Activated T-helper 1 cell treated with anti-CD3 and anti-CD28 coated beads, Interleukin-12 subunit alpha, Interleukin-12 subunit beta, Interleukin-2, Interleukin-4 antibody, amounts not matched to agents 30 ng/mL and 10 ng/mL and 1 ng/mL, durations not matched to agents 14 hours and 24 hours and 36 hours (primary cell): ENCODE measurements around the gene HOXA7. TPM values are rescaled to one million over a fixed set of nuclear protein-coding genes. Genes with fewer than 3 reads are reported as not detected.

Experiments used
- DNase-seq: peaks from one replicate; pipeline ENCODE4 v3.0.0; 2021; ENCODE audit warnings: low spot score
- H3K27ac Mint-ChIP-seq: one replicate; pipeline ENCODE4 v1.8.0; 2021; ENCODE audit warnings: mild to moderate bottlenecking, mixed read lengths
- H3K27me3 Mint-ChIP-seq: one replicate; pipeline ENCODE4 v1.8.0; 2022; ENCODE audit warnings: mild to moderate bottlenecking, moderate library complexity, mixed read lengths; ENCODE audit not compliant: insufficient read depth
- H3K36me3 Mint-ChIP-seq: one replicate; pipeline ENCODE4 v1.8.0; 2021; ENCODE audit warnings: low read depth, mixed read lengths
- H3K4me1 Mint-ChIP-seq: one replicate; pipeline ENCODE4 v1.8.0; 2021; ENCODE audit warnings: low read depth, mixed read lengths
- H3K4me3 Mint-ChIP-seq: one replicate; pipeline ENCODE4 v1.8.0; 2021; ENCODE audit warnings: mild to moderate bottlenecking, moderate library complexity, mixed read lengths
- H3K9me3 Mint-ChIP-seq: one replicate; pipeline ENCODE4 v1.8.0; 2021; ENCODE audit warnings: mixed read lengths
- intact Hi-C: fragments of 100-400 bp; cut with micrococcal nuclease; formaldehyde crosslinking; loops from one replicate; pipeline ENCODE4 v1.15.1; 2024
- total RNA-seq: library from RNA; stranded (reverse); gene quantifications from 2 replicates; pipeline ENCODE4 v1.2.3, GENCODE V29; 2022

Gene HOXA7
- total RNA-seq, 1 donor from 2014 or later = not detected

- Mint-ChIP-seq H3K27me3 (peaks cover 4% of the 10 kb centered on the region), H3K36me3 (no peaks in the 10 kb centered on the region), H3K4me1 (no peaks in the 10 kb centered on the region), H3K4me3 (no peak overlapping the region), H3K9me3 (no peaks in the 10 kb centered on the region), H3K27ac (no peak overlapping the region)
- intact Hi-C loops = no loop called here
- no peak for DNase-seq
Observed at GRCh38 chr7:27111042-27111750, 45.3 kb downstream of the HOXA7 start.

GRCh38 chr7:27110186-27111031 lies 46.1 kb downstream of the HOXA7 start:
- Mint-ChIP-seq H3K4me3 (no peak overlapping the region), H3K9me3 (no peaks in the 10 kb centered on the region), H3K27ac (no peak overlapping the region), H3K4me1 (no peaks in the 10 kb centered on the region), H3K36me3 (no peaks in the 10 kb centered on the region), H3K27me3 (peaks cover 4% of the 10 kb centered on the region)
- no peak for DNase-seq
- intact Hi-C loops = no loop called here

- Mint-ChIP-seq H3K9me3 (no peaks in the 10 kb centered on the region), H3K4me3 (no peak overlapping the region), H3K36me3 (no peaks in the 10 kb centered on the region), H3K27me3 (peaks cover 9% of the 10 kb centered on the region), H3K27ac (no peak overlapping the region), H3K4me1 (no peaks in the 10 kb centered on the region)
- intact Hi-C loops = no loop called here
- no peak for DNase-seq
Observed at GRCh38 chr7:27109466-27110185, 46.8 kb downstream of the HOXA7 start.

GRCh38 chr7:27108390-27109127 lies 47.9 kb downstream of the HOXA7 start:
- H3K27me3 Mint-ChIP-seq = peaks cover 18% of the 10 kb centered on the region
- no peak overlapping the region for H3K4me3 Mint-ChIP-seq

GRCh38 chr7:27107391-27108381 lies 48.8 kb downstream of the HOXA7 start:
- Mint-ChIP-seq H3K4me3 (no peak overlapping the region), H3K27me3 (peaks cover 27% of the 10 kb centered on the region), H3K27ac (no peak overlapping the region), H3K36me3 (no peaks in the 10 kb centered on the region), H3K4me1 (peaks cover 9% of the 10 kb centered on the region), H3K9me3 (no peaks in the 10 kb centered on the region)
- intact Hi-C loops = no loop called here
- DNase-seq = no peak

More at GRCh38 chr7:27108390-27109127, 47.9 kb downstream of the HOXA7 start:
- H3K27ac Mint-ChIP-seq = no peak overlapping the region
- DNase-seq = no peak
- H3K9me3 Mint-ChIP-seq = no peaks in the 10 kb centered on the region
- peaks cover 5% of the 10 kb centered on the region for H3K4me1 Mint-ChIP-seq
- H3K36me3 Mint-ChIP-seq = no peaks in the 10 kb centered on the region
- intact Hi-C loops = no loop called here

GRCh38 chr7:27106901-27107240 lies 49.6 kb downstream of the HOXA7 start:
- H3K9me3 Mint-ChIP-seq = no peaks in the 10 kb centered on the region
- intact Hi-C loops = no loop called here
- no peaks in the 10 kb centered on the region for H3K36me3 Mint-ChIP-seq

GRCh38 chr7:27106181-27106900 lies 50.1 kb downstream of the HOXA7 start:
- intact Hi-C loops = no loop called here
- Mint-ChIP-seq H3K4me1 (peaks cover 13% of the 10 kb centered on the region), H3K27me3 (peaks cover 39% of the 10 kb centered on the region), H3K27ac (no peak overlapping the region), H3K9me3 (no peaks in the 10 kb centered on the region), H3K4me3 (no peak overlapping the region), H3K36me3 (no peaks in the 10 kb centered on the region)
- DNase-seq = no peak

More at GRCh38 chr7:27106901-27107240, 49.6 kb downstream of the HOXA7 start:
- Mint-ChIP-seq H3K4me3 (no peak overlapping the region), H3K27me3 (peaks cover 33% of the 10 kb centered on the region), H3K4me1 (peaks cover 13% of the 10 kb centered on the region), H3K27ac (no peak overlapping the region)
- DNase-seq = no peak

- Mint-ChIP-seq H3K36me3 (no peaks in the 10 kb centered on the region), H3K27me3 (peaks cover 47% of the 10 kb centered on the region), H3K27ac (no peak overlapping the region), H3K4me3 (no peak overlapping the region), H3K4me1 (peaks cover 13% of the 10 kb centered on the region), H3K9me3 (no peaks in the 10 kb centered on the region)
- intact Hi-C loops = no loop called here
- DNase-seq = no peak
Observed at GRCh38 chr7:27105301-27106031, 51.0 kb downstream of the HOXA7 start.

GRCh38 chr7:27104341-27105058 lies 52.0 kb downstream of the HOXA7 start:
- H3K4me1 Mint-ChIP-seq = peaks cover 13% of the 10 kb centered on the region
- no peak for DNase-seq
- H3K27ac Mint-ChIP-seq = no peak overlapping the region
- H3K4me3 Mint-ChIP-seq = no peak overlapping the region
- H3K36me3 Mint-ChIP-seq = no peaks in the 10 kb centered on the region
- no peaks in the 10 kb centered on the region for H3K9me3 Mint-ChIP-seq
- intact Hi-C loops = no loop called here
- H3K27me3 Mint-ChIP-seq = peaks cover 51% of the 10 kb centered on the region
